Stimulated activated CD8-positive, alpha-beta memory T cell treated with anti-CD3 and anti-CD28 coated beads, Interleukin-15, amount 100 ng/mL, for 48 hours (primary cell): ENCODE measurements around the gene SMIM8.
"Not testable (repeated sequence)": the region's sequence is repeated elsewhere in the genome, so short reads cannot be mapped to it uniquely, and the experiment has no call there.

Experiments used
- DNase-seq, 2 donors: peaks; one replicate each; pipeline ENCODE4 v3.0.0-alpha.2; 2020; ENCODE audit warnings: low read depth in 2 of 2

Gene SMIM8, protein sequence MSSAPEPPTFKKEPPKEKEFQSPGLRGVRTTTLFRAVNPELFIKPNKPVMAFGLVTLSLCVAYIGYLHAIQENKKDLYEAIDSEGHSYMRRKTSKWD

DNA sequence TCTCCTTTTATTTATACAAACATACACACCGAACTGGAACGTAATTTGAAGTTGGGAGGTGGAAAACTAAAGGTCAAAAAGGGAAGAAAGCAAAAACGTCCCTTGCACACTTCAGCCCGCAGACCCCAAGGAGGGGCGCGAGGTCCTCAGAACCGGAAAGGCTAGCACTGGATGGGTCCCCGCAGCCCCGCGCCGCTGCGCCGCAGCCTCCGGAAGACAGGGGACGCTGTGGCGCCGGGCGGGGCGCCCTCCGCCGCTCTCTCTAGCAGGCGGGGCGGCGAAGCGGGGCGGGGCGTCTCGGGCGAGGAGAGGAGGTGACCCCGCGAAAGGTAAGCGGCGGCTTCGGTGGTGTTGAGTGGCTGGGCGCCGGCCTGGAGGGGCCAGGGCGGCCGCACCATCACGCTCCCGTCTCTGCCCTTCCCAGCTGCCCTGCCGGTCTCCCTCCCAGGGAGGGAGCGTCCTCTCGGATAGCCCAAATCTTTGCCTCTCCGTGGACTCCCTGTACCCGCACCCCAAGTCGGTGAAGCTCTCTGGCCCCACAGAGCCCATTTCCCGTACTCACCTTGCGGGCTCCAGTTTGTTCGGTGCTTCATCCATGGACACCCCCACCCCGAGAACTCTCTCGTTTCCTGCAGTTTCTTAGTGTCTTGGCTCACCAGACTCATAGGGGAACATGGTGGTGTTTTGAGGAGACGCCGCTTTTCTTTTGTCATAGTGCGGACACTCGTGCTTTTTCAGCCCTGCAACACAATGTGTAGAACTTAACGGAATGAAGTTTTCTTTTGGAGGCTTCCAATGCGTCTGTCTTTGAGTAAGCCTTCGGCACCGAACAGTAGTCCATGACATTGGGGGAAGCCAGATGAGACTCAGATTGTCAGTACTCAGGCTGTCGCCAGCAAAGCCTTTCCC, at the start of gene SMIM8:
SMIM8 (plus strand) TSS at position 285 of the 909 bp plus-strand sequence. CDS start 14,444 bp downstream, outside the sequence.
- DNase-seq: peak; percentile 83 to 84

DNA sequence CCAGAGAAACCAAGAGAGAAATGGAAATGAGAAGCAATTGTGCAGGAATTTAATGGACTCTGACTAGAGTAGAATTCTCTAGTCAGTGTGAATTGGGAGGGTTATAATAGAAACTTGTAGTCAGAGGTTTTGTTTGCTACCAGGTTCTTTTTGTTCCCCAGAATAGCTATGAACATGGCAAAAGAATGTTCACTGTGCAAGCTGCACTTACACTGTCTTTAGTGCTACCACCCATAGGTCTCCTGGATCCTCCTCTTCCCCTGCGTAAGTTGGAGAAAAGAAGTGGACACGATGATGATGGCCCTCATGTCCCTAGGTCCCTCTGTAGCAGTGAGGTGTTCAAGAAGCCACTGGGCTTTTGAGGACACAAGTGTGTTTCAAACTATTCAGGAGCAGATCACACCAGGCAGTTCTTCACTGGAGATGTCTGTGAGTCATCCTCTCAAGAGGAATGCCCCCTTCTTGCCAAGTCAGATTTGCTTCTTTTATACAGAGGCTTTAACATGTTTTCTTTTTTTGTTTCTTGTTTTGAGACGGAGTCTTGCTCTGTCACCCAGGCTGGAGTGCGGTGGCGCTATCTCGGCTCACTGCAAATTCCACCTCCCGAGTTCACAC, 47.6 kb upstream of the SMIM8 start:
- DNase-seq: no peak

DNA sequence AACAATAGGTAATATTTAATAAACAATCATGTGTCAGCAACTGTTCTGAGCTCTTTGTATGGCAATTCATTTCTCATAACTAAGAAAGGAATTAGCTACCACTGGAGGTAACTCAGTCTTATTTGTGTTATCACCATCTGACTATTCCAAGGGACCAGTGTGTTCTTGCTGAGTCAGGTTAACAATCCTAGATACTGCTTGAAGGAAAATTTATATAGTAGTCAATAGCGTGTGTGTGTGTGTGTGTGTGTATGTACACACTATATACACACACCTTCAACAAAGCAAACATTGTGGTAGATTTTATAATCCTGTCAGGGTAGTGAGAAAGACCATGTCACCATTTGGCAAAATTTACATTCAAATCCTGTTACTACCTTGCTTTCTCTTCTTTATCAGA, 45.8 kb upstream of the SMIM8 start:
- no peak for DNase-seq

DNA sequence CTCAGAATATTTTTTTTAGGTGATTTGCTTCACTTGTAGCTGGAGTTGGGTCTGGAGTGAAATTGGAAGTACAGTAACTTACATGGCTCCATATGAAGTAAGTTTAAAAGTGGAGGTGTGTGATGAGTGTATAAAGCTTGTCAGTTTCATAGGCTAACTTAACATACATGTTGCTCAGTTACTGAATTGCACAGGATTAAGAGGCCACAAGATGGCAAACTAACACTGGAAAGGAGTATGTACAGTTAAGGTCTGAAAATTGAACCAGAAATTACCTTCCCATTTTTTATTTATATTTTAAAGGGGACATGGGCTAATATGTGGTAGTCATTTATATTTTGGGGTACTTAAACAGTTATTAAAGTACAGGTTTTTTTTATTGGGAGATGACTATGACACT, 45.3 kb upstream of the SMIM8 start:
- no peak for DNase-seq

DNA sequence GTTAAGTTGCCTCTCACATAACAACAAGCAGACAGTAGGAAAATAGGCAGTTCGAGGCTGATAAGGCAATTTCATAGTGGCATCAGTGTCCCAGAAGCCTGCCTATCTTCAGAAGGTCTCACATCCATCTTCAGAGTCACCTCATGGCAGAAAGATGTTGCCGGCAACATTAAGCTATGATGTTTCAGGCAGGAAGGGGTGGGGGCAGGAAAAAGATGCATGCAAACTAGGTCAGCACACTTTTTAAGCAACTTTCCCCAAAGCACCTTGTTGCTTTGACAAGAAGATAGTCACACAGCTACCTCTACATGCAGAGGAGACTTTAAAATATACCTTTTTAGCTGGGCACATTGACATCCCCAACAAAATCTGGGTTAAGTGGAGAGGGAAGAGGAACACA, 43.2 kb upstream of the SMIM8 start:
- no peak for DNase-seq

DNA sequence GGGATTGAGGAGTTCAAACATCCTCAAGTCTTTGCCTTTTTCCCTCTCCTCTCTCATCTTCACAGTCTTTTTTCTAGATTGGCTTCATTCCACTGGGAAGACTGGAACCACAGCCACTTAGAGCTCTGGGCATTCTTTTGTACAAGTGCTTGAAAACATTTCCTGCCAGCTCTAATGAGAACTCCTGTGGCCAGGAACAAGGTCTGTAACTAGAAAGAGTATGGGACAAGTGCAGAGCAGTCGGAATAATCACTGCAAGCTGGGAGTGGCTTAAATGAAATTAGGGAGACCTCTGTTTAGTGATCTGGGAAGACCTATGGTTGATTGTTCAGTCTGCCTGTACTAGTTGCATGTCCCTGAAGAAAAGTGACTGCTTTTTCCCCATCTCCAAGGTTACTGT, 41.0 kb upstream of the SMIM8 start:
- no peak for DNase-seq

DNA sequence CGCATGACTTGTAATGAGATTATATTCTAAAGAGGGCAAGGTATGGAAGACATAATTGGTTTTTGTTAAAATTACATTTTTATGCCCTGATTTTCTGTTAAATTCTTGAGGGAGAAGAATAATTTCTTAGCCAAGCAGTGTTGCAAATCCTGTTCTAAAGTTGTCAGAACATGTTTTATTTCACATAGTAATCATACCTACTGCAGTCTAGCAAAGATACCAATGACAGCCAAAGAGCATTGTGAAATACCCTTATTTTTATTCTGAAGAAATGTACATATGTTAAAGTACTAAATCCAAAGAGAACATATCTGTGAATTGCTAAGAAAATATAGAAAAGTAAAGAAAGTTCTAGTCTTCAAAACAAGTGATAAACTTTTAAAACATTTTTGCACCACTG, 39.6 kb upstream of the SMIM8 start:
- no peak for DNase-seq

DNA sequence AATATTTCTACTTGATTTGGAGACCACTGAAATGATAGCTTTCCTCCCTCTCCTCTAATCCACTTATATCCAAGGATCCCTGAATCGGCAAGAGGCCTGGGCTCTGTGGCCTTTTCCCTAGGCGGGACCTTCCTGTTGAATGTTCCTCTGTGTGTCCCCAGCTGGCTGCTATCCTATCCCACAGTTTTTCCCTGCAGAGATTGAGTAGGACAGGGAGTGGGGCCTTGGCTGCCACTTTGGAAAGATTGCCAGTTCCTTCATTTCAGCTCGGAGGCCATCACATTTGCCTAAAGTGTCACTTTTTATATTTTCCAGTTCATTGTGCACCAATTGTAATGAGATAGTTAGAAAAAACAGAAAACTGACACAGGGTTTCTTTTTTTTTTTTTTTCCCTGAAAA, 38.9 kb upstream of the SMIM8 start:
- DNase-seq: no peak

DNA sequence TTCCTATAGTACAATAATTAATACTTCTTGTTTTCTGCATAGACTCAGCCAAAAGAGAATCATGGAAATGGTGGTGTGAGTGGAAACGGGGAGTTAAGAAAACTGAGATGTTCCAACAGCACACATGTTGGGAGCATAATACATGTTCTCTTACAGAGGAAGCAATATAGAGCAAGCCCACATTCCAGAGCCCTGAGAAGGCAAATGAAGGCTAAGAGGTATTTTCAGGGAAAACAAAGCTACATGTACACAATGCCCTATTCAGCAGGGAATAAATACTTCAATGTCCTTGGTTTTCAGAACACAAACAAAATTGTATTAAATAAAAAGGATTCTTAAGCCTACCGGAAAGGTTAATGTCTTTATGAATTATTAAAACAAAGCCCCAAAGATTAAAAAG, 35.1 kb upstream of the SMIM8 start:
- no peak for DNase-seq

DNA sequence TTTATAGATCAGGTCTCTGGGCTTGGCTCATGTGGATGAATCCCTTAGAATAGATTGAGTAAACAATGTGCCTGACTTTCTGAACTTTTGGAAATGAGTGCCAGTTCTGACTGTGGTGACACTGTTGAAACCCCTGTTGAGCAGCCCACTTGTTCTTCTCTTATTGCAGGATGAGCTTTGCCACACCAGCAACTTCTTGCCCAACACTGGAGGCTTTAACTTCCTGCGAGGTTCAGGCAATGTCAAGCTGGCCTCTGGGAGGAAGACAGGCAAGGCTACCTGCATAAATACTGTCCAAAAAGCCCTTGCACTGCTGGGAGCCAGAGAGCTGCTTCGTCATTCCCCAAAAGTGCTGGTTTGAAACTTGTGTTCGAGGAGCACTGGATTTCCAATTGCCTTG, 32.8 kb upstream of the SMIM8 start:
- DNase-seq: no peak

DNA sequence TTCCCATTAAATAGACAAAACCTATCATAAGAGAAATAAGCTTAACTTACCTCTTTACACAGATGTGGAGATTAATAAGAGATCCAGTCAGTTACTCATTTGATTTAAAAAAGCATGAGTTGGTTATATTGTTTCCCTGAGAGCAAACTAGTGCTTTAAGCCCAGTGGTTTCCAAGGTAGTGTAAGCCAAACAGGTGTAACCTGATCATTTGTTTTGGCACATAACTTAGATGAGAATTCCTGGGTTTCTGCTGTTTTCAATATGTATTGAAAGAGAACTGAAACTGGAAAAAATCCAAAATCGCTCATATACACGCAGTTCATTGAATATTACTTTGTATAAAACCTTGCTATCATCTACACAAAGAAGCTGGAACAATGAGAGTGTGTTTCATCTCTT, 30.5 kb upstream of the SMIM8 start:
- DNase-seq: no peak

DNA sequence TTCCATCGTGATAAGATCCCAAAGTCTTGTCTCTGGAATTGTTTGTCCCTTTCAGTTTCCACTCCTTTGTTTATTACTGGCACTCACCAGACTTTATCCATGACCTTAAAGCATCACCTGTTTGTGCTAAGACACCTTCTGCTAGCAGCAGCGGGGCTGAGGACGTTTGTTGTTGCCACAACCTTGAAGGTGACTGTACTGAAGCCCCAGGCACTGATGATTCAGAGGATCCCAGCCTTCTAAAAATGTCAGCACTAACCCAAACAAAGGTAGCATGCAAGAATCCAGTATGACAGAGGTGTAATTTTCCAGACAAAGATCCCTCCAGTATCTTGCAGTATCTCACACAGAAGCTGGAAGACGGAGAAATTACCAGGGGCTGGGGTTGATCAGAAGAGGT, 28.9 kb upstream of the SMIM8 start:
- DNase-seq: no peak

DNA sequence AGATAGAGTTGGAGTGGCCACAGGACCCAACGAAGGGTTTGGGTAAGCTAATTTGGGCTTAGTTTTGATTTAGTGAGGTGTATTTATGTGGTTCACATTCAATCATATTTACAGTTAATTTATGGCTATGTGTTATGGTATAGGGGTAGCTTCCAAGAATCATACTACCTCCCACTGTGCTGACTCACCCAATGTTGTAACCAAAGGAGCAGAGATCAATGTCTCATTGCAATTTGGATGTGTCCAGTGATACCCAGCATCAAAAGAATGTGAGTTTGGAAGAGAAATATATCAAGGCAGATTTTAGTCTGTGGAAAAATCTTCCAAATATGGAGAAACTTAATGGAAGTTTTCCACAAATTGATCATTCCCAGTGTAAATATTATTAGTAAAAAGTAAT, 25.3 kb upstream of the SMIM8 start:
- DNase-seq: no peak

DNA sequence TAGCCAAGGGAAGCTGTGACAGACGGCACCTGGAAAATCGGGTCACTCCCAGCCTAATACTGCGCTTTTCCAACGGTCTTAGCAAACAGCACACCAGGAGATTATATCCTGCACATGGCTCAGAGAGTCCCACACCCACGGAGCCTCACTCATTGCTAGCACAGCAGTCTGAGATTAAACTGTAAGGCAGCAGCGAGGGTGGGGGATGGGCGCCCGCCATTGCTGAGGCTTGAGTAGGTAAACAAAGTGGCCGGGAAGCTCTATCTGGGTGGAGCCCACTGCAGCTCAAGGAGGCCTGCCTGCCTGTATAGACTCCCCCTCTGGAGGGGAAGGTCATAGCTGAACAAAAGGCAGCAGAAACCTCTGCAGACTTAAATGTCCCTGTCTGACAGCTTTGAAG, 21.1 kb upstream of the SMIM8 start:
- not testable (repeated sequence) for DNase-seq

DNA sequence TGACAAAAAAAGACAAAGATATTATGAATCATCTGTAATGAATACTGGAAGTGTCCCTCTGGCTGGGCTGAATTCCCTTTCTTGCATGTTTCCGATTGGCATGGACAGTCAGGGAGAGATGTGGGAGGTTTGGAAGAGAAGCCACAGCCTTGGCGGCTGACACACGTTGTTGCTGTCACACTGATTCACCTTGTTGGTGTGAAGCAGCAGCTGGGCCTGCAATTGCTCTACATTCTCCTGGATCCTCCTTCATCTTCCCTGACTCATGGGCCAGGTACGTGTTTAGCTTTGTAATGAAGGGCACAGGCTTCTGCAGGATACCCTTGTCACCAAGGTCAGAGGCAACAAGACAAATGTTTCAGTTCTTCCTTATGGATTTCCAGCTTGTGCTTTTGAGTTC, 13.4 kb upstream of the SMIM8 start:
- DNase-seq: no peak

DNA sequence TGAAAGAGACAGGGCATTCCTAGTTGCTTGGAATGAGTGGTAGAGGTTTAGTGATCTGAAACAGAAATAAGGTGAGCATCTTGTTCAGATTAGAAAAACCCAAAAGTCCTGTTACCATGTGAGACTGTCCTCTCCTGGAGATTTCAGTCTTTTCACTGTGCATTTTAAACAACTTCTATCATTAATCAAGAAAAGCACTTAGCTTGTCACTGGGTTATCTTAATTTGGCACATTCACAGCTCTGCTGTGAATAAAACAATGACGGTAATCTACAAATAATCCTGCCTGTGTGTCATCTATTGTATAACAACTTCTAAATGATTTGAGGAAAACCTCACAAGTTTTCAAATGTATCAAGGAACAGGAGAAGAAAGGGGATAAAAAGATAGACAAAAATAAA, 9.5 kb upstream of the SMIM8 start:
- no peak for DNase-seq

DNA sequence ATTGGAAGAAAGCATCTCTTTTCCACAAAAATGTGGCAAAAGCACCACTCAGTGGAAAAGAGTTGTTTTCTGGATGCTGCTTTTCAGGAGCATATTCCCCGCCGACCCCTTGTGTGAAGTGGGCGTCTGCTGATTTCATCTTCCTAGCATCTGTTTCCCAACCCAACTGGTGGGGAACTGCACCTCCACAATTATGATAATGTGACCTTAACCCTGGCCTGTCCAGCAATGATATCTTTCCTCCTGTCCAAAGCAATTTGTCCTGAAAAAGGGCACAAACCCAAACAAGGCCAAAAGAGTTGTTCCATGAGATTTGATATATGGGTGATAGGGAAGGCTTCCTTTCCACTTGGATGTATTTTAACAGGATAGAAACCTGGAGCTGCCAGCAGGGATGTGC, 7.3 kb upstream of the SMIM8 start:
- no peak for DNase-seq

DNA sequence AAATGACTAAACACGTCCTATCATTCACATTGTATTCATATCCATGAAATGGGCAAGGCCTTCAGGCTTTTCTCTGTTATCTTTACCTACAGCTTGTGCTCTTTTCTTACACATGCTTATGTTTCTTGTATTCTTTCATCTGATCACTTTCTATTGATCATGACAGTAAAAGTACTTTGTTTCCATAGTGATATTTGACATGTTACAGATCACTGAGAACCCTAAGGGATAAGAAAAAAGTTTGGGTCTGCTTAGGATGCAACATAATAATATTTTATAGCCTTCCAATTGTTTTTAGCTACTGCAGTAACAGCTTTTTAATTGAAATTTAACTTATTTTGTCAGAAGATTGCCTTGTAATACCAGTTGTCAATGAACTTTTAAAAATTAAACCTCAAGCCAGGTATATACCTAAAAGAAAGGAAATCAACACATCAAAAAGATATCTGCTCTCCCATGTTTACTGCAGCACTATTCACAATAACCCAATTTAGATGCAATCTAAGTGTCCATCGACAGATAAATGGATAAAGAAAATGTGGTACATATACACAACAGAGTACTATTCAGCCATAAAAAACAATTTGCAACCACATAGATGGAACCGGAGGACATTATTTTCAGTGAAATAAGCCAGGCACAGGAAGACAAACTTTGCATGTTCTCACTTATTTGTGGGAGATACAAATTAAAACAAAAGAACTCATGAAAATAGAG, 3.0 kb upstream of the SMIM8 start:
- no peak for DNase-seq

DNA sequence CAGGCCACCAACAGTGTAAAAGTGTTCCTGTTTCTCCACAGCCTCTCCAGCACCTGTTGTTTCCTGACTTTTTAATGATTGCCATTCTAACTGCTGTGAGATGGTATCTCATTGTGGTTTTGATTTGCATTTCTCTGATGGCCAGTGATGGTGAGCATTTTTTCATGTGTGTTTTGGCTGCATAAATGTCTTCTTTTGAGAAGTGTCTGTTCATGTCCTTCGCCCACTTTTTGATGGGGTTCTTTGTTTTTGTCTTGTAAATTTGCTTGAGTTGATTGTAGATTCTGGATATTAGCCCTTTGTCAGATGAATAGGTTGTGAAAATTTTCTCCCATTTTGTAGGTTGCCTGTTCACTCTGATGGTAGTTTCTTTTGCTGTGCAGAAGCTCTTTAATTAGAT, 1.5 kb downstream of the SMIM8 start:
- DNase-seq: not testable (repeated sequence)

DNA sequence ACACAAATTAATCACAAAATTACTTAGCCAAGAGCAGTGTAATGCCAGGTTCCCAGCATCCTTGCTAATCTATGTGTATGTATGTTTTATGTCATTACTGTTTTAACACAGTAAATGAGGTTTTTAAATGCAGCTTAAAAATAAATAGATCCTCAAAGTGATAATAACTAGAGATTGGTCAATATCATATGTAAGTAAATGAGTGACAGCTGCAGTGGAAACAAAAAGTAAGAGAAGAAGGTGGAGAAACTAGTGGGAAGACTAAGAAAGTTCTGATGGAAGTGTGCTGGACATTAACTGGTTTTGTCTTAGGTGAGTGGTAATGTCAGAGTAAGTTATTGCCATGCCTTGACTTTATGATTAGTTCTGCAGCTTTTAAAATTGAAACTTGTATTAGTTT, 8.6 kb downstream of the SMIM8 start:
- DNase-seq: no peak

DNA sequence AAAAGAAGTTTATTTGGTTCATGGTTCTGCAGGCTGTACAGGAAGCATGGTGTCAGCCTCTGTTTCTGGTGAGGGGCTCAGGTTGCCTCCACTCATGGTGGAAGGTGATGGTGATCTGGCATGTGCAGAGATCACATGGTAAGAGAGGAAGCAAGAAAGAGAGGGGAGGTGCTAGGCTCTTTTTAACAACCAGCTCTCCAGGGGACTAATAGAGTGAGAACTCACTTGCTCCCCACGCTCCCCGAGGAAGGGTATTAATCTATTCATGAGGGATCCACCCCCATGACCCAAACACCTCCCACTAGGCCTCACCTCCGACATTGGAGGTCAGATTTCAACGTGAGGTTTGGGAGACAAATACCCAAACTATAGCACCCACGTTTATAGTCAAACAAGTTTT, 10.6 kb downstream of the SMIM8 start:
- DNase-seq: no peak

DNA sequence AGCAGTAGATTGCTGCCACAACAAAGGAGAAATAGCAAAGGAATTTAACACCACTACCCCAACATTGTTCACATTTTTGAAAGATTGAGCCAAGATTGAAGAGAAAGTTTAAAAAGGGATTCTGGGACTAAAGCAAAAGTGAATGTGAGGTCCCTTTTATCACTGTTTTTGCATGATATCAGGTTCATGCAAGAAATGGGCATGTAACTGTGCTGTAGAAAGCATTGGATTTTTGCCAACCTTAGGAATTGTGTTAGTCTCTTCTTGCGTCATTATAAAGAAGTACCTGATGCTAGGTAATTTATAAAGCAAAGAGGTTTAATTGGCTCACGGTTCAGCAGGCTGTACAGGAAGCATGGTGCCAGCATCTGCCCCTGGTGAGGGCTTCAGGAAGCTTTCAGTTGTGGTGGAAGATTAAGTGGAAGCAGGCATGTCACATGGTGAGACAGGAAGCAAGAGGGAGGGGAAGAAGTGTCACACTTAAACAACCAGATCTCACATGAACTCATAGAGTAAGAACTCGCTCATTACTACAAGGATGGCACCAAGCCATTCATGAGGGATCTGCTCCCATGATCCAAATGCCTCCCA, 11.3 kb downstream of the SMIM8 start:
- DNase-seq: no peak
